Adrenal gland (tissue), 5 donors: ENCODE data around the gene SHISA6.

Source experiments
- CTCF ChIP-seq, 6 experiments: fragments of 450-650 bp in 4 of 6; fragments of 200-600 bp in 2 of 6; sonication (generic) in 1 of 6; IDR thresholded peaks; 1 replicate in 5 of 6; 2 replicates in 1 of 6; pipeline versions ENCODE4 v1.5.1 to v1.8.0; 2016 to 2021; ENCODE audit warnings: antibody characterized with exemption in 6 of 6, mild to moderate bottlenecking in 2 of 6, moderate library complexity in 1 of 6
- POLR2A ChIP-seq, 2 donors: fragments of 450-650 bp; IDR thresholded peaks; one replicate each; pipeline ENCODE4 v1.6.1; 2017; ENCODE audit warnings: antibody characterized with exemption in 2 of 2, mild to moderate bottlenecking in 2 of 2, moderate library complexity in 1 of 2
- donor health status: DM: no; HTN: no; CAD: no.

- TF ChIP-seq CTCF (IDR thresholded peaks at IDR 0.05) = no peak
- no peak for TF ChIP-seq POLR2A (IDR thresholded peaks at IDR 0.05)
Measured at GRCh38 chr17:11330006-11330405, 89.0 kb downstream of the SHISA6 start.
